ENCODE data around the gene FAM163A. TPM values are rescaled to one million over a fixed set of nuclear protein-coding genes. Genes with fewer than 3 reads are reported as not detected.

The FAM163A gene
- total and polyA plus RNA-seq, 9 of the 15 experiments (the other 6 are each of a cell fraction or from before 2014, with no cell fraction given) = not detected

GRCh38 chr1:179803918-179804317 is 60.8 kb downstream of the FAM163A start:
- Histone ChIP-seq H3K9me3 (replicated peaks; ENCODE audit: control insufficient read depth, insufficient read depth, low read depth, low read length) (no peaks in the 10 kb centered on the region), H3K36me3 (ENCODE audit: control insufficient read depth, insufficient read depth, low read length) (no peaks in the 10 kb centered on the region), H3K4me2 (ENCODE audit: insufficient read depth, low read length) (no peak overlapping the region), H3K9ac (ENCODE audit: insufficient read depth in 1 of 2, low read depth in 2 of 2, low read length in 2 of 2) (no peak overlapping the region), H3K27ac (ENCODE audit: extremely low read depth, low read depth, low read length) (no peak overlapping the region), H3K4me1 (replicated peaks in 1 of 2; ENCODE audit: control insufficient read depth in 2 of 2, insufficient read depth in 2 of 2, low read length in 2 of 2) (peaks cover 0 to 4% of the 10 kb centered on the region in 2 experiments; a peak in 1 of 5 replicates), H4K20me1 (replicated peaks; ENCODE audit: control insufficient read depth, insufficient read depth, low read length) (peaks cover 2% of the 10 kb centered on the region; the same call in 1 of the 2 replicates), H3K27me3 (ENCODE audit: control insufficient read depth in 2 of 2, insufficient read depth in 2 of 2, low read length in 2 of 2) (peaks cover 34 to 66% of the 10 kb centered on the region in 2 experiments), H3K79me2 (ENCODE audit: control insufficient read depth, insufficient read depth, low read length) (no peaks in the 10 kb centered on the region), H2AFZ (ENCODE audit: low read depth, low read length) (no peak overlapping the region), H3K4me3 (no peak overlapping the region), H3K9me1 (ENCODE audit: control insufficient read depth, insufficient read depth, low read length) (no peaks in the 10 kb centered on the region)
- BruUV-seq (replicated peaks) = no TSS peak
- intact Hi-C loops (cut with micrococcal nuclease) = no loop called here
- CTCF ChIA-PET (ENCODE audit: low intra/inter-chr PET ratio) = no interaction called here
- 0% methylated on average over 1 of the region's 1 CpG for WGBS (ENCODE audit: insufficient coverage, low coverage, missing lambda C conversion rate)
- in situ Hi-C loops (cut with MboI) = loop anchor here (5.0 to 10.0 kb wide), 2 partner anchors 87 to 559 kb away; no protein-coding TSS in a partner anchor
- no peak for ATAC-seq
- POLR2A ChIA-PET = no interaction called here
- no peak for DNase-seq (ENCODE audit: extremely low read depth in 1 of 4, low spot score in 3 of 4)
- FAIRE-seq = no peak
- TF ChIP-seq THRAP3 (IDR thresholded peaks at IDR 0.05; ENCODE audit: borderline replicate concordance) (no peak), ZFX (CRISPR knock-in tag; IDR thresholded peaks at IDR 0.05) (no peak), ZNF561 (CRISPR knock-in tag; conservative IDR thresholded peaks at IDR 0.05) (no peak), ADNP (tag; IDR thresholded peaks at IDR 0.05) (no peak), EGR1 (conservative IDR thresholded peaks at IDR 0.05) (no peak), ETV1 (tag; conservative IDR thresholded peaks at IDR 0.05; ENCODE audit: low read depth) (no peak), KLF16 (IDR thresholded peaks at IDR 0.05) (no peak), EP400 (IDR thresholded peaks at IDR 0.05) (no peak), ZNF507 (tag; conservative IDR thresholded peaks at IDR 0.05) (no peak), TGIF2 (CRISPR knock-in tag; IDR thresholded peaks at IDR 0.05) (no peak), FOXJ3 (CRISPR knock-in tag; IDR thresholded peaks at IDR 0.05) (no peak)
- TF ChIP-seq, protein P1, sequence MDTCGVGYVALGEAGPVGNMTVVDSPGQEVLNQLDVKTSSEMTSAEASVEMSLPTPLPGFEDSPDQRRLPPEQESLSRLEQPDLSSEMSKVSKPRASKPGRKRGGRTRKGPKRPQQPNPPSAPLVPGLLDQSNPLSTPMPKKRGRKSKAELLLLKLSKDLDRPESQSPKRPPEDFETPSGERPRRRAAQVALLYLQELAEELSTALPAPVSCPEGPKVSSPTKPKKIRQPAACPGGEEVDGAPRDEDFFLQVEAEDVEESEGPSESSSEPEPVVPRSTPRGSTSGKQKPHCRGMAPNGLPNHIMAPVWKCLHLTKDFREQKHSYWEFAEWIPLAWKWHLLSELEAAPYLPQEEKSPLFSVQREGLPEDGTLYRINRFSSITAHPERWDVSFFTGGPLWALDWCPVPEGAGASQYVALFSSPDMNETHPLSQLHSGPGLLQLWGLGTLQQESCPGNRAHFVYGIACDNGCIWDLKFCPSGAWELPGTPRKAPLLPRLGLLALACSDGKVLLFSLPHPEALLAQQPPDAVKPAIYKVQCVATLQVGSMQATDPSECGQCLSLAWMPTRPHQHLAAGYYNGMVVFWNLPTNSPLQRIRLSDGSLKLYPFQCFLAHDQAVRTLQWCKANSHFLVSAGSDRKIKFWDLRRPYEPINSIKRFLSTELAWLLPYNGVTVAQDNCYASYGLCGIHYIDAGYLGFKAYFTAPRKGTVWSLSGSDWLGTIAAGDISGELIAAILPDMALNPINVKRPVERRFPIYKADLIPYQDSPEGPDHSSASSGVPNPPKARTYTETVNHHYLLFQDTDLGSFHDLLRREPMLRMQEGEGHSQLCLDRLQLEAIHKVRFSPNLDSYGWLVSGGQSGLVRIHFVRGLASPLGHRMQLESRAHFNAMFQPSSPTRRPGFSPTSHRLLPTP (IDR thresholded peaks at IDR 0.05; ENCODE audit: borderline replicate concordance, extremely low read depth, insufficient read length) = no peak
